Measurements from ENCODE around the gene MUC20. TPM values are rescaled to one million over a fixed set of nuclear protein-coding genes. Genes with fewer than 3 reads are reported as not detected.

MUC20 gene
- total and polyA plus RNA-seq, 2 of the 13 experiments (the other 11 are each of a cell fraction or from before 2014, with no cell fraction given): 0.24 to 0.83 TPM

GRCh38 chr3:195755791-195756676 lies 35.3 kb downstream of the MUC20 start:
- DNase-seq (ENCODE audit: low spot score) (no peak), FAIRE-seq (no peak), ATAC-seq (no peak)
- WGBS (ENCODE audit: low lambda C conversion rate): 47% methylated on average over 14 of the region's 16 CpGs
- no peaks in the 10 kb centered on the region for H3K9me3 ChIP-seq (ENCODE audit: low read length)
- ChIA-PET POLR2A (no interaction called here), CTCF (ENCODE audit: low intra/inter-chr PET ratio, low total read pairs) (no interaction called here)
- no TSS peak for BruUV-seq (replicated peaks)
- in situ Hi-C loops (cut with HindIII; ENCODE audit: extremely low pct_ligation_motif_present, low pct_unique_long_range_greater_than_20kb) (no loop called here), intact Hi-C loops (cut with micrococcal nuclease; ENCODE audit: unreplicated experiment) (no loop called here)
- no peak overlapping the region for H3K4me2 ChIP-seq (ENCODE audit: low read depth, low read length)
- H3K27ac ChIP-seq (ENCODE audit: extremely low read length, insufficient read depth, low read length): no peak overlapping the region
- TF ChIP-seq, protein P1, sequence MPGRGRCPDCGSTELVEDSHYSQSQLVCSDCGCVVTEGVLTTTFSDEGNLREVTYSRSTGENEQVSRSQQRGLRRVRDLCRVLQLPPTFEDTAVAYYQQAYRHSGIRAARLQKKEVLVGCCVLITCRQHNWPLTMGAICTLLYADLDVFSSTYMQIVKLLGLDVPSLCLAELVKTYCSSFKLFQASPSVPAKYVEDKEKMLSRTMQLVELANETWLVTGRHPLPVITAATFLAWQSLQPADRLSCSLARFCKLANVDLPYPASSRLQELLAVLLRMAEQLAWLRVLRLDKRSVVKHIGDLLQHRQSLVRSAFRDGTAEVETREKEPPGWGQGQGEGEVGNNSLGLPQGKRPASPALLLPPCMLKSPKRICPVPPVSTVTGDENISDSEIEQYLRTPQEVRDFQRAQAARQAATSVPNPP (CRISPR knock-in tag; IDR thresholded peaks at IDR 0.05): no peak
- TF ChIP-seq RAD21 (CRISPR knock-in tag; IDR thresholded peaks at IDR 0.05): no peak
- TF ChIP-seq AGO1 (IDR thresholded peaks at IDR 0.05; ENCODE audit: low read depth, low read length, poor library complexity, severe bottlenecking): no peak
- no peak for TF ChIP-seq PHF5A (CRISPR knock-in tag; IDR thresholded peaks at IDR 0.05; ENCODE audit: low read depth, unreplicated experiment)
- TF ChIP-seq ZNF496 (CRISPR knock-in tag; IDR thresholded peaks at IDR 0.05; ENCODE audit: insufficient replicate concordance): no peak
- TF ChIP-seq, protein P2, sequence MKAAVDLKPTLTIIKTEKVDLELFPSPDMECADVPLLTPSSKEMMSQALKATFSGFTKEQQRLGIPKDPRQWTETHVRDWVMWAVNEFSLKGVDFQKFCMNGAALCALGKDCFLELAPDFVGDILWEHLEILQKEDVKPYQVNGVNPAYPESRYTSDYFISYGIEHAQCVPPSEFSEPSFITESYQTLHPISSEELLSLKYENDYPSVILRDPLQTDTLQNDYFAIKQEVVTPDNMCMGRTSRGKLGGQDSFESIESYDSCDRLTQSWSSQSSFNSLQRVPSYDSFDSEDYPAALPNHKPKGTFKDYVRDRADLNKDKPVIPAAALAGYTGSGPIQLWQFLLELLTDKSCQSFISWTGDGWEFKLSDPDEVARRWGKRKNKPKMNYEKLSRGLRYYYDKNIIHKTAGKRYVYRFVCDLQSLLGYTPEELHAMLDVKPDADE (CRISPR knock-in tag; IDR thresholded peaks at IDR 0.05): no peak
- no peak for TF ChIP-seq ZNF431 (CRISPR knock-in tag; IDR thresholded peaks at IDR 0.05; ENCODE audit: borderline replicate concordance, low read depth)
- no peak for TF ChIP-seq ZFP36L2 (CRISPR knock-in tag; IDR thresholded peaks at IDR 0.05)
- no peak for TF ChIP-seq NR1H2 (CRISPR knock-in tag; IDR thresholded peaks at IDR 0.05; ENCODE audit: borderline replicate concordance, low read depth)
- TF ChIP-seq, protein P3, sequence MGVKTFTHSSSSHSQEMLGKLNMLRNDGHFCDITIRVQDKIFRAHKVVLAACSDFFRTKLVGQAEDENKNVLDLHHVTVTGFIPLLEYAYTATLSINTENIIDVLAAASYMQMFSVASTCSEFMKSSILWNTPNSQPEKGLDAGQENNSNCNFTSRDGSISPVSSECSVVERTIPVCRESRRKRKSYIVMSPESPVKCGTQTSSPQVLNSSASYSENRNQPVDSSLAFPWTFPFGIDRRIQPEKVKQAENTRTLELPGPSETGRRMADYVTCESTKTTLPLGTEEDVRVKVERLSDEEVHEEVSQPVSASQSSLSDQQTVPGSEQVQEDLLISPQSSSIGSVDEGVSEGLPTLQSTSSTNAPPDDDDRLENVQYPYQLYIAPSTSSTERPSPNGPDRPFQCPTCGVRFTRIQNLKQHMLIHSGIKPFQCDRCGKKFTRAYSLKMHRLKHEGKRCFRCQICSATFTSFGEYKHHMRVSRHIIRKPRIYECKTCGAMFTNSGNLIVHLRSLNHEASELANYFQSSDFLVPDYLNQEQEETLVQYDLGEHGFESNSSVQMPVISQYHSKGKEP (CRISPR knock-in tag; IDR thresholded peaks at IDR 0.05): no peak
- TF ChIP-seq ZNF614 (CRISPR knock-in tag; IDR thresholded peaks at IDR 0.05; ENCODE audit: borderline replicate concordance): no peak
- TF ChIP-seq, protein P4, sequence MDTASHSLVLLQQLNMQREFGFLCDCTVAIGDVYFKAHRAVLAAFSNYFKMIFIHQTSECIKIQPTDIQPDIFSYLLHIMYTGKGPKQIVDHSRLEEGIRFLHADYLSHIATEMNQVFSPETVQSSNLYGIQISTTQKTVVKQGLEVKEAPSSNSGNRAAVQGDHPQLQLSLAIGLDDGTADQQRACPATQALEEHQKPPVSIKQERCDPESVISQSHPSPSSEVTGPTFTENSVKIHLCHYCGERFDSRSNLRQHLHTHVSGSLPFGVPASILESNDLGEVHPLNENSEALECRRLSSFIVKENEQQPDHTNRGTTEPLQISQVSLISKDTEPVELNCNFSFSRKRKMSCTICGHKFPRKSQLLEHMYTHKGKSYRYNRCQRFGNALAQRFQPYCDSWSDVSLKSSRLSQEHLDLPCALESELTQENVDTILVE (CRISPR knock-in tag; IDR thresholded peaks at IDR 0.05): no peak
- TF ChIP-seq, protein P5, sequence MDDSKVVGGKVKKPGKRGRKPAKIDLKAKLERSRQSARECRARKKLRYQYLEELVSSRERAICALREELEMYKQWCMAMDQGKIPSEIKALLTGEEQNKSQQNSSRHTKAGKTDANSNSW (CRISPR knock-in tag; IDR thresholded peaks at IDR 0.05; ENCODE audit: borderline replicate concordance): no peak
- TF ChIP-seq HNRNPK (IDR thresholded peaks at IDR 0.05; ENCODE audit: low read depth, low read length, poor library complexity, severe bottlenecking): no peak
- no peak for TF ChIP-seq ZNF451 (CRISPR knock-in tag; IDR thresholded peaks at IDR 0.05)
- TF ChIP-seq ZSCAN21 (CRISPR knock-in tag; IDR thresholded peaks at IDR 0.05; ENCODE audit: borderline replicate concordance): no peak
- H2AFZ ChIP-seq (ENCODE audit: low read length): no peak overlapping the region
- H4K20me1 ChIP-seq (ENCODE audit: insufficient read depth, low read length): no peaks in the 10 kb centered on the region
- H3K4me1 ChIP-seq (ENCODE audit: insufficient read depth, low read length): no peaks in the 10 kb centered on the region
- no peak overlapping the region for H3K4me3 ChIP-seq (replicated peaks in 1 of 3; ENCODE audit: insufficient read depth in 1 of 3, low read depth in 2 of 3, low read length in 3 of 3)
- no peaks in the 10 kb centered on the region for H3K79me2 ChIP-seq (ENCODE audit: insufficient read depth, low read length)
- peaks cover 14 to 58% of the 10 kb centered on the region in 2 experiments; a peak in 4 of 5 replicates for H3K27me3 ChIP-seq (ENCODE audit: control insufficient read depth in 1 of 2, insufficient read depth in 2 of 2, low read length in 2 of 2)
- H3K36me3 ChIP-seq (replicated peaks in 1 of 2; ENCODE audit: control insufficient read depth in 1 of 2, insufficient read depth in 2 of 2, low read length in 2 of 2): no peaks in the 10 kb centered on the region
- no peak overlapping the region for H3K9ac ChIP-seq (ENCODE audit: insufficient read depth, low read depth, low read length)

All from HepG2 (cell line).